Measurements from ENCODE around the gene DAB2IP. TPM values are rescaled to one million over a fixed set of nuclear protein-coding genes. Genes with fewer than 3 reads are reported as not detected.

Gene DAB2IP
- total RNA-seq, 1 experiment from 2014 or later, result 17.0 TPM

DNA sequence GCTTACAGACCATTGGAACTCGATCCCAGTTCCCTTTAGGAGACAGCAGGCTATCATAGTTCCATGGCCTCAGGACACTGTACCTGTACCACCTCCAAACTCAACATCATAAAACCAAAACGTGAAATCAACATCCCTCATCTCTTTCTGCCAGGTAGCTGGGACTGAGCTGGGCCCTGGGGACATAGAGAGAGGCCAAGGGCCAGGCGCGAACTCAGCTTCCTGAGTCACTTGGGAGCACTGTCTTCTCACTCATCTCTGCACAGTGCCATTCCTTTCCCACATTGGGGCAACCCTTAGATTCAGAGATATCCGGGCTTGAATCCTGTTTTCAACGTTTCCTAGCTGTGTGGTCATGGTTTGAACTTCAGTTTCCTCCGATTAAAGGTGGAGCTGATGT, 12.2 kb downstream of the DAB2IP start:
- H3K27me3 Mint-ChIP-seq (ENCODE audit: insufficient read depth, unreplicated experiment), result peaks cover 63% of the 10 kb centered on the region
- no peak overlapping the region for H3K4me3 Mint-ChIP-seq (ENCODE audit: unreplicated experiment)
- intact Hi-C loops (cut with micrococcal nuclease), result no loop called here
- TF ChIP-seq, protein P1, sequence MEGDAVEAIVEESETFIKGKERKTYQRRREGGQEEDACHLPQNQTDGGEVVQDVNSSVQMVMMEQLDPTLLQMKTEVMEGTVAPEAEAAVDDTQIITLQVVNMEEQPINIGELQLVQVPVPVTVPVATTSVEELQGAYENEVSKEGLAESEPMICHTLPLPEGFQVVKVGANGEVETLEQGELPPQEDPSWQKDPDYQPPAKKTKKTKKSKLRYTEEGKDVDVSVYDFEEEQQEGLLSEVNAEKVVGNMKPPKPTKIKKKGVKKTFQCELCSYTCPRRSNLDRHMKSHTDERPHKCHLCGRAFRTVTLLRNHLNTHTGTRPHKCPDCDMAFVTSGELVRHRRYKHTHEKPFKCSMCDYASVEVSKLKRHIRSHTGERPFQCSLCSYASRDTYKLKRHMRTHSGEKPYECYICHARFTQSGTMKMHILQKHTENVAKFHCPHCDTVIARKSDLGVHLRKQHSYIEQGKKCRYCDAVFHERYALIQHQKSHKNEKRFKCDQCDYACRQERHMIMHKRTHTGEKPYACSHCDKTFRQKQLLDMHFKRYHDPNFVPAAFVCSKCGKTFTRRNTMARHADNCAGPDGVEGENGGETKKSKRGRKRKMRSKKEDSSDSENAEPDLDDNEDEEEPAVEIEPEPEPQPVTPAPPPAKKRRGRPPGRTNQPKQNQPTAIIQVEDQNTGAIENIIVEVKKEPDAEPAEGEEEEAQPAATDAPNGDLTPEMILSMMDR (IDR thresholded peaks at IDR 0.05; ENCODE audit: unreplicated experiment), result no peak
- no peak for DNase-seq (ENCODE audit: unreplicated experiment)
- ChIA-PET POLR2A (no interaction called here), CTCF (interaction anchor here (0.6 to 1.5 kb wide), 5 partner anchors 12 to 42 kb away, joined by 3 to 4 read pairs (median 4); partner anchors contain the start of gene DAB2IP)
- H3K4me1 Mint-ChIP-seq (ENCODE audit: insufficient read depth, unreplicated experiment), result no peaks in the 10 kb centered on the region
- no peaks in the 10 kb centered on the region for H3K36me3 Mint-ChIP-seq (ENCODE audit: insufficient read depth, unreplicated experiment)
- no peaks in the 10 kb centered on the region for H3K9me3 Mint-ChIP-seq (ENCODE audit: unreplicated experiment)
- no TSS peak for BruUV-seq (replicated peaks)
- no peak overlapping the region for H3K27ac Mint-ChIP-seq (ENCODE audit: low read depth, unreplicated experiment)

DNA sequence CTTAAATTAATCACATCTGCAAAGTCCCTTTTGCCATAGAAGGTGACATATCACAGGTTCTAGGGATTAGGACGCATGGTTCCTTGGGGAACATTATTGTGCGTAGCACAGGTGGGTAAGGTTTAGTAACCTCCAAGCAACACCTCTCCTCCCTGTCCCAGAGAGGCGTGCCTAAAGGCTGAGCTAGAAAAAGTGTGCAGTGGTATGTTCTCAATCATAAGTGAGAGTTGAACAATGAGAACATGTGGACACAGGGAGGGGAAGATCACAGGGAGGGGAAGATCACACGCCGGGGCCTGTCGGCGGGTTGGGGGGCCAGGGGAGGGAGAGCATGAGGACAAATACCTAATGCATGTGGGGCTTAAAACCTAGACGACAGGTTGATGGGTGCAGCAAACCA, 14.9 kb downstream of the DAB2IP start:
- no peak for DNase-seq (ENCODE audit: unreplicated experiment)
- H3K4me3 Mint-ChIP-seq (ENCODE audit: unreplicated experiment), result no peak overlapping the region
- TF ChIP-seq, protein P1 (IDR thresholded peaks at IDR 0.05; ENCODE audit: unreplicated experiment), result no peak
- H3K4me1 Mint-ChIP-seq (ENCODE audit: insufficient read depth, unreplicated experiment), result no peaks in the 10 kb centered on the region
- H3K27me3 Mint-ChIP-seq (ENCODE audit: insufficient read depth, unreplicated experiment), result peaks cover 36% of the 10 kb centered on the region
- no peak overlapping the region for H3K27ac Mint-ChIP-seq (ENCODE audit: low read depth, unreplicated experiment)
- ChIA-PET CTCF (interaction anchor here (1.3 kb wide), 1 partner anchor 30 kb away, joined by 3 read pairs; no protein-coding TSS in a partner anchor), POLR2A (no interaction called here)
- no TSS peak for BruUV-seq (replicated peaks)
- intact Hi-C loops (cut with micrococcal nuclease), result no loop called here
- no peaks in the 10 kb centered on the region for H3K9me3 Mint-ChIP-seq (ENCODE audit: unreplicated experiment)
- no peaks in the 10 kb centered on the region for H3K36me3 Mint-ChIP-seq (ENCODE audit: insufficient read depth, unreplicated experiment)

DNA sequence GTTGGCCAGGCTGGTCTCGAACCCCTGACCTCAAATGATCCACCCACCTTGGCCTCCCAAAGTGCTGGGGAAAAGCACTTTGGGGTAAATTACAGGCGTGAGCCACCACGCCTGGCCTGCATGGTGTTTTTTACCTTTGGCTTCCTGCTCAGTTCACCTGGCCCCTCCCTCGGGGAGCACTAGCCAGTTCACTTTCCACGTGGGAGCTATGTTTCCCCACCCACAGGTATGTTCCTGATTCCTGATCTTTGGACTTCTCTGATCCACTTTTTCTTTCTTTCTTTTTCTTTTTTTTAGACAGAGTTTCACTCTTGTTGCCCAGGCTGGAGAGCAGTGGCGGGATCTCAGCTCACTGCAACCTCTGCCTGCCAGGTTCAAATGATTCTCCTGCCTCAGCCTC, 15.8 kb downstream of the DAB2IP start:
- peaks cover 34% of the 10 kb centered on the region for H3K27me3 Mint-ChIP-seq (ENCODE audit: insufficient read depth, unreplicated experiment)
- intact Hi-C loops (cut with micrococcal nuclease), result no loop called here
- no TSS peak for BruUV-seq (replicated peaks)
- H3K4me3 Mint-ChIP-seq (ENCODE audit: unreplicated experiment), result no peak overlapping the region
- H3K9me3 Mint-ChIP-seq (ENCODE audit: unreplicated experiment), result no peaks in the 10 kb centered on the region
- TF ChIP-seq, protein P1 (IDR thresholded peaks at IDR 0.05; ENCODE audit: unreplicated experiment), result no peak
- H3K36me3 Mint-ChIP-seq (ENCODE audit: insufficient read depth, unreplicated experiment), result no peaks in the 10 kb centered on the region
- DNase-seq (ENCODE audit: unreplicated experiment), result no peak
- no peak overlapping the region for H3K27ac Mint-ChIP-seq (ENCODE audit: low read depth, unreplicated experiment)
- ChIA-PET POLR2A (interaction anchor here (0.6 kb wide), 1 partner anchor 349 kb away, joined by 3 read pairs; no protein-coding TSS in a partner anchor), CTCF (interaction anchor here (0.6 to 1.1 kb wide), 2 partner anchors 20 to 512 kb away, joined by 4 to 8 read pairs; no protein-coding TSS in a partner anchor)
- H3K4me1 Mint-ChIP-seq (ENCODE audit: insufficient read depth, unreplicated experiment), result no peaks in the 10 kb centered on the region

DNA sequence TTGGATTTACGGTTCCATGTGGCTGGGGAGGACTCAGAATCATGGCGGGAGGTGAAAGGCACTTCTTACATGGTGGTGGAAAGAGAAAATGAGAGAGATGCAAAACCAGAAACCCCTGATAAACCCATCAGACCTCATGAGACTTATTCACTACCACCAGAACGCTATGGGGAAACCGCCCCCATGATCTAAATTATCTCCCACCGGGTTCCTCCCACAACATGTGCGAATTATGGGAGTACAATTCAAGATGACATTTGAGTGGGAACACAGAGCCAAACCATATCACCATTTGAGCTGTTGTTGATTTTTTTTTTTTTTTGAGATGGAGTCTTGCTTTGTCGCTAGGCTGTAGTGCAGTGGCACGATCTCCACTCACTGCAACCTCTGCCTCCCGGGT, 16.5 kb downstream of the DAB2IP start:
- no peak for DNase-seq (ENCODE audit: unreplicated experiment)
- Mint-ChIP-seq H3K4me3 (ENCODE audit: unreplicated experiment) (no peak overlapping the region), H3K27ac (ENCODE audit: low read depth, unreplicated experiment) (no peak overlapping the region), H3K36me3 (ENCODE audit: insufficient read depth, unreplicated experiment) (no peaks in the 10 kb centered on the region), H3K9me3 (ENCODE audit: unreplicated experiment) (no peaks in the 10 kb centered on the region), H3K27me3 (ENCODE audit: insufficient read depth, unreplicated experiment) (peaks cover 27% of the 10 kb centered on the region), H3K4me1 (ENCODE audit: insufficient read depth, unreplicated experiment) (no peaks in the 10 kb centered on the region)
- POLR2A ChIA-PET, result interaction anchor here (0.6 kb wide), 1 partner anchor 348 kb away, joined by 3 read pairs; no protein-coding TSS in a partner anchor
- CTCF ChIA-PET, result interaction anchor here (1.1 kb wide), 1 partner anchor 19 kb away, joined by 4 read pairs; no protein-coding TSS in a partner anchor
- intact Hi-C loops (cut with micrococcal nuclease), result no loop called here
- TF ChIP-seq, protein P1 (IDR thresholded peaks at IDR 0.05; ENCODE audit: unreplicated experiment), result no peak
- no TSS peak for BruUV-seq (replicated peaks)
